ENCODE measurements around the gene SLC41A3.

Gene SLC41A3

GRCh38 chr3:126056088-126056487, 27.8 kb downstream of the SLC41A3 start:
- H3K27ac ChIP-seq (ENCODE audit: low read length): no peak overlapping the region
- H3K36me3 ChIP-seq (ENCODE audit: control insufficient read depth, low read depth, low read length): no peaks in the 10 kb centered on the region
- H3K27me3 ChIP-seq (ENCODE audit: control insufficient read depth, insufficient read depth, low read length): no peaks in the 10 kb centered on the region
- H3K4me3 ChIP-seq (ENCODE audit: low read length): no peak overlapping the region
- H3K9ac ChIP-seq (ENCODE audit: low read length): no peak overlapping the region
- H3K9me3 ChIP-seq (ENCODE audit: control insufficient read depth, low read depth, low read length): no peaks in the 10 kb centered on the region
- H3K4me1 ChIP-seq (ENCODE audit: control insufficient read depth, low read depth, low read length): no peaks in the 10 kb centered on the region

GRCh38 chr3:126054870-126055269, 29.1 kb downstream of the SLC41A3 start:
- H3K9me3 ChIP-seq (ENCODE audit: control insufficient read depth, low read depth, low read length): no peaks in the 10 kb centered on the region
- no peak overlapping the region for H3K4me3 ChIP-seq (ENCODE audit: low read length)

GRCh38 chr3:126053949-126054569, 29.9 kb downstream of the SLC41A3 start:
- Histone ChIP-seq H3K9me3 (ENCODE audit: control insufficient read depth, low read depth, low read length) (no peaks in the 10 kb centered on the region), H3K9ac (ENCODE audit: low read length) (no peak overlapping the region), H3K4me1 (ENCODE audit: control insufficient read depth, low read depth, low read length) (no peaks in the 10 kb centered on the region), H3K27ac (ENCODE audit: low read length) (no peak overlapping the region), H3K36me3 (ENCODE audit: control insufficient read depth, low read depth, low read length) (no peaks in the 10 kb centered on the region), H3K27me3 (ENCODE audit: control insufficient read depth, insufficient read depth, low read length) (no peaks in the 10 kb centered on the region), H3K4me3 (ENCODE audit: low read length) (no peak overlapping the region)

More at GRCh38 chr3:126054870-126055269, 29.1 kb downstream of the SLC41A3 start:
- H3K27me3 ChIP-seq (ENCODE audit: control insufficient read depth, insufficient read depth, low read length): no peaks in the 10 kb centered on the region
- H3K36me3 ChIP-seq (ENCODE audit: control insufficient read depth, low read depth, low read length): no peaks in the 10 kb centered on the region
- H3K4me1 ChIP-seq (ENCODE audit: control insufficient read depth, low read depth, low read length): no peaks in the 10 kb centered on the region
- H3K9ac ChIP-seq (ENCODE audit: low read length): no peak overlapping the region
- H3K27ac ChIP-seq (ENCODE audit: low read length): no peak overlapping the region

GRCh38 chr3:126053513-126053912, 30.4 kb downstream of the SLC41A3 start:
- no peaks in the 10 kb centered on the region for H3K27me3 ChIP-seq (ENCODE audit: control insufficient read depth, insufficient read depth, low read length)
- no peaks in the 10 kb centered on the region for H3K36me3 ChIP-seq (ENCODE audit: control insufficient read depth, low read depth, low read length)
- H3K27ac ChIP-seq (ENCODE audit: low read length): no peak overlapping the region
- H3K9me3 ChIP-seq (ENCODE audit: control insufficient read depth, low read depth, low read length): no peaks in the 10 kb centered on the region
- no peak overlapping the region for H3K4me3 ChIP-seq (ENCODE audit: low read length)
- H3K9ac ChIP-seq (ENCODE audit: low read length): no peak overlapping the region
- H3K4me1 ChIP-seq (ENCODE audit: control insufficient read depth, low read depth, low read length): no peaks in the 10 kb centered on the region

DNA sequence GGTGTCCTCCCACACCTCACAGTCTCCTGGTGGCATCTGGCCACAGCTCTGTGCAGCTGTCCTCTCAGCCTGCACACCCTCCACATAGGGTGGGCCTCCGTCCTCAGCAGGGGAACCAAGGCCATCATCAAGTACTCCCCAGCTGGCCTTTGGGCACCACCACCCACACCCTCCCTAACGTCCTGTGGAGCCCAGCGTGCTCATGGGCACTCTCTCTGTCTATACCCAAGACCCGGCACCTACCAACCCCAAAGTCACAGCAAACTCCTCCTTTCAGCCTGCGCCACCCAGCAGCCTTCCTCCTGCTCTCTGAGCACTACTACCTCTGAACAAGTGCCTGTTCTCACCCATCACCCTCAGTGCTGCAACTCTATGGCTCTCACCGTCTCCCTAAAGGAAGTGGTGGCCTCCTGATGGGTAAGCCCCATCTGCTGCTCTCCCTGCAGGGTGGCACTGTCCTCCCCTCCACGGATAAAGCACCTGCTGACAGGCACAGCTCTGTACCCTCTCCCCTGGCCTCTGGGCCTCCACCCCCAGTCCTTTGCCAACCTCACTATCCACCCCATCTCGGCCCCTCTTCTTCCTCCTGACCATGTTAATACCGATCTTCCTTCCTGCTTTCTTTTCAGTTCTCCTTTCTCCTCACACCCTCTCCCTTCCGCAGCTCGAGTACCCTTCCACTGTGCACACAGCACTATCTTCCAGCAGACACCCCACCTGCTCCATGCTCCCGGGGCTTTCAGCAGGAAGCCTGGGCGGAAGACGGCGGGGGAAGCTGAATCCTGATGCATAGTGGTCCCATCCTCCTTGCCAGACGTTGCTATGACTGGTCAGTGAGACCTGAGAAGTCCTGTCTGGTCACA, 31.5 kb downstream of the SLC41A3 start:
- Histone ChIP-seq H3K27me3 (ENCODE audit: control insufficient read depth, insufficient read depth, low read length) (no peaks in the 10 kb centered on the region), H3K4me1 (ENCODE audit: control insufficient read depth, low read depth, low read length) (no peaks in the 10 kb centered on the region), H3K36me3 (ENCODE audit: control insufficient read depth, low read depth, low read length) (no peaks in the 10 kb centered on the region), H3K4me3 (ENCODE audit: low read length) (no peak overlapping the region), H3K9ac (ENCODE audit: low read length) (no peak overlapping the region), H3K9me3 (ENCODE audit: control insufficient read depth, low read depth, low read length) (no peaks in the 10 kb centered on the region), H3K27ac (ENCODE audit: low read length) (no peak overlapping the region)

DNA sequence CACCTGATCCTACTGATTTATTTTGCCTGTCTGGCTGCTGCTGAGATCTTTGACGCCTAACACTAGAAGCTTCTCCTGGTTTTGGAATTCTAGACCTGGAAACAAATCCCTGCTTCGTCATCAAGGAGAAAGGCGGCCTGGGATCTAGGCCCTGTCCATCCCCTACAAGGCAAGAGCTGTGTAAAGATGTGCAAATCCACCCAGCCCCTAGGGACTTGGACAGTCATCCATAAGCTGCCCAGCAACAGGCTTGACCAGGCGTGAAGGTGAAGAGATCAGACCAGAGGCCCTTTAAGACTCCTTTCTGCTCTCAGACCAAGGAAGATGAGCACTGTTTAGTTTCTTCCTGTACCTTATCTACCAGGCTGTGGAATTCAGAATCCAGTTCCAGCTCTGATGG, 32.2 kb downstream of the SLC41A3 start:
- Histone ChIP-seq H3K4me3 (ENCODE audit: low read length) (no peak overlapping the region), H3K9me3 (ENCODE audit: control insufficient read depth, low read depth, low read length) (no peaks in the 10 kb centered on the region), H3K9ac (ENCODE audit: low read length) (no peak overlapping the region), H3K27me3 (ENCODE audit: control insufficient read depth, insufficient read depth, low read length) (no peaks in the 10 kb centered on the region), H3K36me3 (ENCODE audit: control insufficient read depth, low read depth, low read length) (no peaks in the 10 kb centered on the region), H3K4me1 (ENCODE audit: control insufficient read depth, low read depth, low read length) (no peaks in the 10 kb centered on the region), H3K27ac (ENCODE audit: low read length) (no peak overlapping the region)

DNA sequence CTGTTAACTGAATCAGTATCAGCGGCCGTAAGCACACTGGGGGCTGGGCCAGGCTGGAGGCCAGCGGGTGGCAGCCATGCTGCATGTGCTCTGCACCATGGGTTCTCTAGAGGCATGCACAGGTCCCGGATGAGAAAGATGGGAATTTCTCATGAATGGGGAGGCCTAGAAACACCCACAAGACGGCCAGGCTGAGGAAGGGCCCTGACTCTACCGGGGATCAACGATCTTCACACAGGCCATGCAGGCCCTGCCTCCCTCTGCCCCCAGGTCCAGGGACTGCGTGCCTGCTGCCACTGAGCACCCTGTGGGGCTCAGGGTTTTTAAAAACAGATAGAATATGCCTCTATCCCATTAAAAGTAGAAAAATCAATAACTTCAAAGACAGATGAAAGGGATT, 32.7 kb downstream of the SLC41A3 start:
- H3K4me1 ChIP-seq (ENCODE audit: control insufficient read depth, low read depth, low read length): no peaks in the 10 kb centered on the region
- no peak overlapping the region for H3K27ac ChIP-seq (ENCODE audit: low read length)
- H3K36me3 ChIP-seq (ENCODE audit: control insufficient read depth, low read depth, low read length): no peaks in the 10 kb centered on the region
- H3K27me3 ChIP-seq (ENCODE audit: control insufficient read depth, insufficient read depth, low read length): no peaks in the 10 kb centered on the region
- H3K4me3 ChIP-seq (ENCODE audit: low read length): no peak overlapping the region
- no peak overlapping the region for H3K9ac ChIP-seq (ENCODE audit: low read length)
- H3K9me3 ChIP-seq (ENCODE audit: control insufficient read depth, low read depth, low read length): no peaks in the 10 kb centered on the region

- Histone ChIP-seq H3K9ac (ENCODE audit: low read length) (no peak overlapping the region), H3K27ac (ENCODE audit: low read length) (no peak overlapping the region), H3K36me3 (ENCODE audit: control insufficient read depth, low read depth, low read length) (no peaks in the 10 kb centered on the region)
These were observed 33.3 kb downstream of the SLC41A3 start for GRCh38 chr3:126050626-126051025.

GRCh38 chr3:126050050-126050392, 33.9 kb downstream of the SLC41A3 start:
- H3K4me1 ChIP-seq (ENCODE audit: control insufficient read depth, low read depth, low read length): no peaks in the 10 kb centered on the region
- no peaks in the 10 kb centered on the region for H3K9me3 ChIP-seq (ENCODE audit: control insufficient read depth, low read depth, low read length)
- no peaks in the 10 kb centered on the region for H3K36me3 ChIP-seq (ENCODE audit: control insufficient read depth, low read depth, low read length)
- no peak overlapping the region for H3K9ac ChIP-seq (ENCODE audit: low read length)
- no peak overlapping the region for H3K27ac ChIP-seq (ENCODE audit: low read length)
- H3K27me3 ChIP-seq (ENCODE audit: control insufficient read depth, insufficient read depth, low read length): no peaks in the 10 kb centered on the region
- no peak overlapping the region for H3K4me3 ChIP-seq (ENCODE audit: low read length)

More at GRCh38 chr3:126050626-126051025, 33.3 kb downstream of the SLC41A3 start:
- no peaks in the 10 kb centered on the region for H3K4me1 ChIP-seq (ENCODE audit: control insufficient read depth, low read depth, low read length)
- H3K4me3 ChIP-seq (ENCODE audit: low read length): no peak overlapping the region
- no peaks in the 10 kb centered on the region for H3K9me3 ChIP-seq (ENCODE audit: control insufficient read depth, low read depth, low read length)
- no peaks in the 10 kb centered on the region for H3K27me3 ChIP-seq (ENCODE audit: control insufficient read depth, insufficient read depth, low read length)

DNA sequence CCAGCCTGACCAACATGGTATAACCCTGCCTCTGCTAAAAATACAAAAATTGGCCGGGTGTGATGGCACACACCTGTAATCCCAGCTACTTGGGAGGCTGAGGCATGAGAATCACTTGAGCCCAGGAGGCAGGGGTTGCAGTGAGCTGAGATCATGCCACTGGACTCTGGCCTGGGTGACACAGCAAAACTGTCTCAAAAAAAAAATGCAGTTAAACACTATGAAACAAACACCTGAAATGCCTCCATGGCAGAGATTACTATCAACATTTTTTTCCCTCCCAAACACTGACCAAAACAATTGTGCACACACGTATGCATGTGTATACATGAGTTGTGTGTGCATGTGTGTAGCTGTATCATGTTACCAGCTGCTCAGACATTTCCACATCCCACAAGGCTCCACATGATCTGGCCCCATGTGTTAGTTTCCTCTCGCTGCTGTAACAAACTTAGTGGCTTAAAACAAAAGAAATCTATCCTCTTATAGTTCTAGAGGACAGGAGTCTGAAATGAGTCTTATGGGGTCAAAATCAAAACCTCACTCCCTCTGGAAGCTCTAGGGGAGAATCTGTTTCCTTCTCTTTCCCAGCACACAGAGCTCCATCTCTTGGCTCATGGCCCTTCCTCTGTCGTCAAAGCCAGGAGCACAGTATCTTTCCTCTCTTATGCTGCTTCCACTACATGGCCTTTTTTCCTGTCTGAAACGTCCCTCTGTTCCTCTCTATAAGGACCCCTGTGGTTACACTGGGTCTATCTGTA, 34.5 kb downstream of the SLC41A3 start:
- Histone ChIP-seq H3K27ac (ENCODE audit: low read length) (no peak overlapping the region), H3K36me3 (ENCODE audit: control insufficient read depth, low read depth, low read length) (no peaks in the 10 kb centered on the region), H3K9ac (ENCODE audit: low read length) (no peak overlapping the region), H3K27me3 (ENCODE audit: control insufficient read depth, insufficient read depth, low read length) (no peaks in the 10 kb centered on the region), H3K4me3 (ENCODE audit: low read length) (no peak overlapping the region), H3K4me1 (ENCODE audit: control insufficient read depth, low read depth, low read length) (no peaks in the 10 kb centered on the region), H3K9me3 (ENCODE audit: control insufficient read depth, low read depth, low read length) (no peaks in the 10 kb centered on the region)

- Histone ChIP-seq H3K9ac (ENCODE audit: low read length) (no peak overlapping the region), H3K9me3 (ENCODE audit: control insufficient read depth, low read depth, low read length) (no peaks in the 10 kb centered on the region), H3K4me1 (ENCODE audit: control insufficient read depth, low read depth, low read length) (no peaks in the 10 kb centered on the region), H3K4me3 (ENCODE audit: low read length) (no peak overlapping the region), H3K36me3 (ENCODE audit: control insufficient read depth, low read depth, low read length) (no peaks in the 10 kb centered on the region), H3K27ac (ENCODE audit: low read length) (no peak overlapping the region), H3K27me3 (ENCODE audit: control insufficient read depth, insufficient read depth, low read length) (no peaks in the 10 kb centered on the region)
These were observed 43.5 kb downstream of the SLC41A3 start for GRCh38 chr3:126040386-126040785.

Data from iPS-18a (cell line).